WTC11 (cell line): ENCODE data around the gene LPCAT4. TPM values are rescaled to one million over a fixed set of nuclear protein-coding genes. Genes with fewer than 3 reads are reported as not detected.

ENCODE experiments used
- ATAC-seq: fragments of 200-7000 bp; cut with Tn5 transposase; 2 replicates; pipeline ENCODE4 v1.10.0; 2021; ENCODE audit warnings: mild to moderate bottlenecking, moderate library complexity
- Bru-seq: library from RNA; stranded (reverse); fragments of 400-500 nt; gene quantifications from one replicate; lab custom pipeline; 2021; lab: Mats Ljungman, UMichigan
- CTCF ChIA-PET: fragments of 300-600 bp; sonication (Branson Sonifier 250); formaldehyde crosslinking; loops from one replicate; lab custom pipeline; 2021; ENCODE audit warnings: antibody characterized with exemption; lab: Charles Lee
- POLR2A ChIA-PET: fragments of 350-600 bp; sonication (Branson Sonifier 250); formaldehyde crosslinking; loops from one replicate; lab custom pipeline; 2021; ENCODE audit warnings: antibody characterized with exemption; lab: Charles Lee
- DNase-seq: peaks from one replicate; pipeline ENCODE4 v3.0.0; 2021; ENCODE audit warnings: low spot score
- H3K27ac Mint-ChIP-seq: 2 replicates; pipeline ENCODE4 v1.8.0; 2021; ENCODE audit warnings: mixed read lengths
- H3K27me3 Mint-ChIP-seq: 2 replicates; pipeline ENCODE4 v1.8.0; 2021; ENCODE audit warnings: low read depth, mild to moderate bottlenecking, moderate library complexity, mixed read lengths
- H3K36me3 Mint-ChIP-seq: 2 replicates; pipeline ENCODE4 v1.8.0; 2021; ENCODE audit warnings: mixed read lengths
- H3K4me1 Mint-ChIP-seq: 2 replicates; pipeline ENCODE4 v1.8.0; 2022; ENCODE audit warnings: mixed read lengths
- H3K4me3 Mint-ChIP-seq: 2 replicates; pipeline ENCODE4 v1.8.0; 2021; ENCODE audit warnings: mild to moderate bottlenecking, moderate library complexity, mixed read lengths
- H3K9me3 Mint-ChIP-seq: 2 replicates; pipeline ENCODE4 v1.8.0; 2021; ENCODE audit warnings: mixed read lengths
- CBFB ChIP-seq: sonication (generic); formaldehyde crosslinking; IDR thresholded peaks from 2 replicates; pipeline ENCODE4 v1.8.1; 2022; ENCODE audit warnings: mild to moderate bottlenecking, low read depth, missing genetic modification reagents
- CREB1 ChIP-seq: sonication (generic); formaldehyde crosslinking; IDR thresholded peaks from 2 replicates; pipeline ENCODE4 v1.8.0; 2023; ENCODE audit warnings: mild to moderate bottlenecking, missing genetic modification reagents
- EMX1 ChIP-seq: fragments of 250-450 bp; sonication (Bioruptor Pico); IDR thresholded peaks from 2 replicates; pipeline ENCODE4 v1.8.0; 2021; ENCODE audit warnings: mild to moderate bottlenecking
- ESRRA ChIP-seq: sonication (generic); formaldehyde crosslinking; IDR thresholded peaks from 2 replicates; pipeline ENCODE4 v1.8.1; 2022; ENCODE audit warnings: mild to moderate bottlenecking, missing genetic modification reagents, borderline replicate concordance
- FOXJ3 ChIP-seq: sonication (generic); formaldehyde crosslinking; IDR thresholded peaks from 2 replicates; pipeline ENCODE4 v1.9.0; 2021; ENCODE audit warnings: missing genetic modification reagents, mild to moderate bottlenecking, borderline replicate concordance
- FOXP1 ChIP-seq: sonication (generic); formaldehyde crosslinking; IDR thresholded peaks from 2 replicates; pipeline ENCODE4 v1.8.0; 2022; ENCODE audit warnings: missing genetic modification reagents, mild to moderate bottlenecking, moderate library complexity, borderline replicate concordance
- IRF2 ChIP-seq: sonication (generic); formaldehyde crosslinking; IDR thresholded peaks from 2 replicates; pipeline ENCODE4 v1.8.0; 2022; ENCODE audit warnings: low read depth, missing genetic modification reagents, borderline replicate concordance
- KAT7 ChIP-seq: sonication (generic); formaldehyde crosslinking; IDR thresholded peaks from 2 replicates; pipeline ENCODE4 v1.8.1; 2023; ENCODE audit warnings: missing genetic modification reagents, mild to moderate bottlenecking, borderline replicate concordance
- PRRX2 ChIP-seq: fragments of 250-450 bp; sonication (Bioruptor Pico); IDR thresholded peaks from 2 replicates; pipeline ENCODE4 v1.8.0; 2021; ENCODE audit warnings: mild to moderate bottlenecking
- TEAD1 ChIP-seq: sonication (generic); formaldehyde crosslinking; IDR thresholded peaks from 2 replicates; pipeline ENCODE4 v1.8.0; 2022; ENCODE audit warnings: mild to moderate bottlenecking, missing genetic modification reagents
- ZNF121 ChIP-seq: sonication (generic); formaldehyde crosslinking; IDR thresholded peaks from 2 replicates; pipeline ENCODE4 v1.8.0; 2023; ENCODE audit warnings: missing genetic modification reagents
- long read RNA-seq, 3 experiments: library from RNA in 1 of 3; library from capped mRNA in 1 of 3; library from polyadenylated mRNA in 1 of 3; unstranded in 2 of 3; stranded (forward) in 1 of 3; transcript quantifications; one replicate each; pipeline ENCODE4 v2.0.0, GENCODE V29; 2021
- total RNA-seq: library from RNA; stranded (reverse); gene quantifications from 3 replicates; pipeline ENCODE4 v1.2.3, GENCODE V29; 2021
- TF ChIP-seq, protein P1 (sequence below): fragments of 250-450 bp; sonication (Bioruptor Pico); IDR thresholded peaks from 2 replicates; pipeline ENCODE4 v1.9.0; 2021; ENCODE audit warnings: mild to moderate bottlenecking
- TF ChIP-seq, protein P2 (sequence below): sonication (generic); formaldehyde crosslinking; IDR thresholded peaks from 2 replicates; pipeline ENCODE4 v1.8.1; 2023; ENCODE audit warnings: mild to moderate bottlenecking, moderate library complexity, missing genetic modification reagents
- TF ChIP-seq, protein P3 (sequence below): sonication (generic); formaldehyde crosslinking; conservative IDR thresholded peaks from 2 replicates; pipeline ENCODE4 v1.8.1; 2022; ENCODE audit warnings: mild to moderate bottlenecking, missing genetic modification reagents
- TF ChIP-seq, protein P4 (sequence below): sonication (generic); formaldehyde crosslinking; IDR thresholded peaks from 2 replicates; pipeline ENCODE4 v1.8.1; 2023; ENCODE audit warnings: mild to moderate bottlenecking, missing genetic modification reagents, moderate library complexity
- TF ChIP-seq, protein P5 (sequence below): sonication (generic); formaldehyde crosslinking; IDR thresholded peaks from 2 replicates; pipeline ENCODE4 v1.8.1; 2022; ENCODE audit warnings: low read depth, missing genetic modification reagents, borderline replicate concordance
- TF ChIP-seq, protein P6 (sequence below): sonication (generic); formaldehyde crosslinking; IDR thresholded peaks from 2 replicates; pipeline ENCODE4 v1.8.1; 2023; ENCODE audit warnings: mild to moderate bottlenecking, missing genetic modification reagents
- TF ChIP-seq, protein P7 (sequence below): sonication (generic); formaldehyde crosslinking; IDR thresholded peaks from 2 replicates; pipeline ENCODE4 v1.8.0; 2022; ENCODE audit warnings: mild to moderate bottlenecking, missing genetic modification reagents
- TF ChIP-seq, protein P8 (sequence below): sonication (generic); formaldehyde crosslinking; conservative IDR thresholded peaks from 2 replicates; pipeline ENCODE4 v1.8.1; 2023; ENCODE audit warnings: mild to moderate bottlenecking, low read depth, missing genetic modification reagents, moderate library complexity
- TF ChIP-seq, protein P9 (sequence below): sonication (generic); formaldehyde crosslinking; IDR thresholded peaks from 2 replicates; pipeline ENCODE4 v1.8.0; 2022; ENCODE audit warnings: mild to moderate bottlenecking, missing genetic modification reagents

LPCAT4 gene, protein sequence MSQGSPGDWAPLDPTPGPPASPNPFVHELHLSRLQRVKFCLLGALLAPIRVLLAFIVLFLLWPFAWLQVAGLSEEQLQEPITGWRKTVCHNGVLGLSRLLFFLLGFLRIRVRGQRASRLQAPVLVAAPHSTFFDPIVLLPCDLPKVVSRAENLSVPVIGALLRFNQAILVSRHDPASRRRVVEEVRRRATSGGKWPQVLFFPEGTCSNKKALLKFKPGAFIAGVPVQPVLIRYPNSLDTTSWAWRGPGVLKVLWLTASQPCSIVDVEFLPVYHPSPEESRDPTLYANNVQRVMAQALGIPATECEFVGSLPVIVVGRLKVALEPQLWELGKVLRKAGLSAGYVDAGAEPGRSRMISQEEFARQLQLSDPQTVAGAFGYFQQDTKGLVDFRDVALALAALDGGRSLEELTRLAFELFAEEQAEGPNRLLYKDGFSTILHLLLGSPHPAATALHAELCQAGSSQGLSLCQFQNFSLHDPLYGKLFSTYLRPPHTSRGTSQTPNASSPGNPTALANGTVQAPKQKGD
- total RNA-seq (68.6 to 97.2 TPM (median 70.6 TPM) in 3 replicates), Bru-seq, nascent RNA (percentile 83 among the genes with signal in this experiment)
- long read RNA-seq, experiment 1, transcript LPCAT4-201 (14 exons, 2,262 nt), result major isoform, 64 of 98 reads
- long read RNA-seq, experiment 1, partial matches to known transcripts, result 7 of 98 reads
- long read RNA-seq, experiment 1, other reads (novel, unspliced or antisense), result 27 of 98 reads
- long read RNA-seq, experiment 2, transcript LPCAT4-201 (14 exons, 2,262 nt), result major isoform, 30 of 61 reads
- long read RNA-seq, experiment 2, partial matches to known transcripts, result 12 of 61 reads
- long read RNA-seq, experiment 2, other reads (novel, unspliced or antisense), result 19 of 61 reads
- long read RNA-seq, experiment 3, transcript LPCAT4-201 (14 exons, 2,262 nt), result major isoform, 20 of 37 reads
- long read RNA-seq, experiment 3, partial matches to known transcripts, result 7 of 37 reads
- long read RNA-seq, experiment 3, other reads (novel, unspliced or antisense), result 10 of 37 reads

DNA sequence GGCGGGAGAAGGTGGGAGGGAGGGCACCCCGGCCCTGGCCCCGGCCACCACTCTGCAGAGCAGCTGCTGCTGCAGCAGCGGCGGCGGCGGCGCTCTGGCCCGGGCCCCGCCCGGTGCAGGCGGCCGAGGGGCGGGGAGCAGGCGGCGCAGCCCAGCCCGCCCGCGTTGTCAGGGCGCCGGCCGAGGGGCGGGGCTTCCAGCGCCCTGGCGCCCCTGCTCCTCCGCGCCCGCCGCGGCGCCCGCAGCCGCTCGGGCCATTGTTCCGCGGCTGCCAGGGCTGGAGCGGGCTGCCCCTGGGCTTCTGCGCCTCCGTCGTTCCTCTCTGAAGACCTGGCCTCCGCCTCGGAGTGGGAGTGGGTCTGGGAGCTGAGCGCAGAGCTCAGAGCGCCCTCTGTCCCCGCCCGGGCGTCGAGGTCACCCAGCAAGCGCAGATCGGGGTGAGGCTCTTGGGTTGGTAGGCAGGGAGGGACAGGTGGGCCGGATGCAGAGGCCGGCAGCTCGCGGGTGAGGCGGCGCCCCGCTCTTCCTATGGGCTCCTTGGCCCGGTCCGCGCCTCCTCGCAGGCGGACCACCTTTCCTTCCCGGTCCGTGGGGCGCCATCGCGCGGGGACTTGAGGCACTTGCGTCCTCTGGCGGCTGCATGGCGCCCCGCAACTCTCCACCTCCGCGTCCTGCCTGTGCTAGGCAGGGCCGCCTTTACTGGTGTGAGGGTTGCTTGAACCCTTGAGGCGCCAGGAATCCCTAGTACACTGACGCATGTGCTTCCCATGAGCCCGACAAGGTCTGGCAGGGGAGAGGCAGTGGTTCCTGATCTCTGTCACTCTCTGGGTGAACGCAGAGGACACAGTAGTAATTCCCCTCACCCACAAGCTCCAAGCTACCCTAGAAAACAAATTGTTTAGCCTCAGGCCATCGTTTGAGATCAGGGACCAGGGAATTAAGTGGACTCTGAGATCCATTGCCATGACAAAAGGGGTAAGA lies at the start of gene LPCAT4:
LPCAT4 (minus strand) TSS at position 96 of the 981 bp plus-strand sequence. CDS start 96 bp downstream, outside the sequence.
- peak; percentile 86 for DNase-seq
- Mint-ChIP-seq H3K9me3 (peaks cover 6% of the 10 kb centered on the region), H3K27me3 (no peaks in the 10 kb centered on the region; the same call in 1 of the 2 replicates), H3K27ac (peak within 1 kb of the TSS; percentile 95), H3K4me1 (peaks cover 17% of the 10 kb centered on the region), H3K36me3 (peaks cover 10% of the 10 kb centered on the region), H3K4me3 (peak within 1 kb of the TSS; percentile 96)
- POLR2A ChIA-PET, result interaction anchor here (0.7 to 2.6 kb wide), 7 partner anchors 9 to 266 kb away, joined by 3 to 9 read pairs (median 4); partner anchors contain the start of genes EMC7, GOLGA8B, NOP10 and NUTM1
- ATAC-seq, result peak; percentile 77
- CTCF ChIA-PET, result interaction anchor here (0.7 to 2.9 kb wide), 17 partner anchors 9 to 258 kb away, joined by 3 to 27 read pairs (median 4); partner anchors contain the start of genes GOLGA8B, KATNBL1, NOP10 and NUTM1
- TF ChIP-seq CREB1 (CRISPR knock-in tag), result 0 out of 2 replicates have a peak, but pooled peaks have one; percentile 26
- TF ChIP-seq TEAD1, result no peak
- no peak for TF ChIP-seq IRF2
- TF ChIP-seq, protein P1, sequence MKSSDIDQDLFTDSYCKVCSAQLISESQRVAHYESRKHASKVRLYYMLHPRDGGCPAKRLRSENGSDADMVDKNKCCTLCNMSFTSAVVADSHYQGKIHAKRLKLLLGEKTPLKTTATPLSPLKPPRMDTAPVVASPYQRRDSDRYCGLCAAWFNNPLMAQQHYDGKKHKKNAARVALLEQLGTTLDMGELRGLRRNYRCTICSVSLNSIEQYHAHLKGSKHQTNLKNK (CRISPR knock-in tag), result no peak
- TF ChIP-seq, protein P2, sequence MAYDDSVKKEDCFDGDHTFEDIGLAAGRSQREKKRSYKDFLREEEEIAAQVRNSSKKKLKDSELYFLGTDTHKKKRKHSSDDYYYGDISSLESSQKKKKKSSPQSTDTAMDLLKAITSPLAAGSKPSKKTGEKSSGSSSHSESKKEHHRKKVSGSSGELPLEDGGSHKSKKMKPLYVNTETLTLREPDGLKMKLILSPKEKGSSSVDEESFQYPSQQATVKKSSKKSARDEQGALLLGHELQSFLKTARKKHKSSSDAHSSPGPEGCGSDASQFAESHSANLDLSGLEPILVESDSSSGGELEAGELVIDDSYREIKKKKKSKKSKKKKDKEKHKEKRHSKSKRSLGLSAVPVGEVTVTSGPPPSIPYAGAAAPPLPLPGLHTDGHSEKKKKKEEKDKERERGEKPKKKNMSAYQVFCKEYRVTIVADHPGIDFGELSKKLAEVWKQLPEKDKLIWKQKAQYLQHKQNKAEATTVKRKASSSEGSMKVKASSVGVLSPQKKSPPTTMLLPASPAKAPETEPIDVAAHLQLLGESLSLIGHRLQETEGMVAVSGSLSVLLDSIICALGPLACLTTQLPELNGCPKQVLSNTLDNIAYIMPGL, result peak; percentile 92; the same call in 1 of the 2 replicates
- TF ChIP-seq ESRRA (CRISPR knock-in tag), result no peak; the same call in 1 of the 2 replicates
- TF ChIP-seq, protein P3, sequence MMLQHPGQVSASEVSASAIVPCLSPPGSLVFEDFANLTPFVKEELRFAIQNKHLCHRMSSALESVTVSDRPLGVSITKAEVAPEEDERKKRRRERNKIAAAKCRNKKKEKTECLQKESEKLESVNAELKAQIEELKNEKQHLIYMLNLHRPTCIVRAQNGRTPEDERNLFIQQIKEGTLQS (CRISPR knock-in tag), result no peak
- TF ChIP-seq FOXJ3 (CRISPR knock-in tag), result no peak
- TF ChIP-seq EMX1 (CRISPR knock-in tag), result 0 out of 2 replicates have a peak, but pooled peaks have one; percentile 51
- peak; percentile 90; the same call in 1 of the 2 replicates for TF ChIP-seq KAT7
- TF ChIP-seq, protein P4, sequence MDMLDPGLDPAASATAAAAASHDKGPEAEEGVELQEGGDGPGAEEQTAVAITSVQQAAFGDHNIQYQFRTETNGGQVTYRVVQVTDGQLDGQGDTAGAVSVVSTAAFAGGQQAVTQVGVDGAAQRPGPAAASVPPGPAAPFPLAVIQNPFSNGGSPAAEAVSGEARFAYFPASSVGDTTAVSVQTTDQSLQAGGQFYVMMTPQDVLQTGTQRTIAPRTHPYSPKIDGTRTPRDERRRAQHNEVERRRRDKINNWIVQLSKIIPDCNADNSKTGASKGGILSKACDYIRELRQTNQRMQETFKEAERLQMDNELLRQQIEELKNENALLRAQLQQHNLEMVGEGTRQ (CRISPR knock-in tag), result 0 out of 2 replicates have a peak, but pooled peaks have one; percentile 24
- TF ChIP-seq, protein P5, sequence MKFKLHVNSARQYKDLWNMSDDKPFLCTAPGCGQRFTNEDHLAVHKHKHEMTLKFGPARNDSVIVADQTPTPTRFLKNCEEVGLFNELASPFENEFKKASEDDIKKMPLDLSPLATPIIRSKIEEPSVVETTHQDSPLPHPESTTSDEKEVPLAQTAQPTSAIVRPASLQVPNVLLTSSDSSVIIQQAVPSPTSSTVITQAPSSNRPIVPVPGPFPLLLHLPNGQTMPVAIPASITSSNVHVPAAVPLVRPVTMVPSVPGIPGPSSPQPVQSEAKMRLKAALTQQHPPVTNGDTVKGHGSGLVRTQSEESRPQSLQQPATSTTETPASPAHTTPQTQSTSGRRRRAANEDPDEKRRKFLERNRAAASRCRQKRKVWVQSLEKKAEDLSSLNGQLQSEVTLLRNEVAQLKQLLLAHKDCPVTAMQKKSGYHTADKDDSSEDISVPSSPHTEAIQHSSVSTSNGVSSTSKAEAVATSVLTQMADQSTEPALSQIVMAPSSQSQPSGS (CRISPR knock-in tag), result no peak
- TF ChIP-seq, protein P6, sequence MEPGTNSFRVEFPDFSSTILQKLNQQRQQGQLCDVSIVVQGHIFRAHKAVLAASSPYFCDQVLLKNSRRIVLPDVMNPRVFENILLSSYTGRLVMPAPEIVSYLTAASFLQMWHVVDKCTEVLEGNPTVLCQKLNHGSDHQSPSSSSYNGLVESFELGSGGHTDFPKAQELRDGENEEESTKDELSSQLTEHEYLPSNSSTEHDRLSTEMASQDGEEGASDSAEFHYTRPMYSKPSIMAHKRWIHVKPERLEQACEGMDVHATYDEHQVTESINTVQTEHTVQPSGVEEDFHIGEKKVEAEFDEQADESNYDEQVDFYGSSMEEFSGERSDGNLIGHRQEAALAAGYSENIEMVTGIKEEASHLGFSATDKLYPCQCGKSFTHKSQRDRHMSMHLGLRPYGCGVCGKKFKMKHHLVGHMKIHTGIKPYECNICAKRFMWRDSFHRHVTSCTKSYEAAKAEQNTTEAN (CRISPR knock-in tag), result peak; percentile 91
- TF ChIP-seq, protein P7, sequence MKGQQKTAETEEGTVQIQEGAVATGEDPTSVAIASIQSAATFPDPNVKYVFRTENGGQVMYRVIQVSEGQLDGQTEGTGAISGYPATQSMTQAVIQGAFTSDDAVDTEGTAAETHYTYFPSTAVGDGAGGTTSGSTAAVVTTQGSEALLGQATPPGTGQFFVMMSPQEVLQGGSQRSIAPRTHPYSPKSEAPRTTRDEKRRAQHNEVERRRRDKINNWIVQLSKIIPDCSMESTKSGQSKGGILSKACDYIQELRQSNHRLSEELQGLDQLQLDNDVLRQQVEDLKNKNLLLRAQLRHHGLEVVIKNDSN (CRISPR knock-in tag), result 0 out of 2 replicates have a peak, but pooled peaks have one; percentile 28
- TF ChIP-seq, protein P8, sequence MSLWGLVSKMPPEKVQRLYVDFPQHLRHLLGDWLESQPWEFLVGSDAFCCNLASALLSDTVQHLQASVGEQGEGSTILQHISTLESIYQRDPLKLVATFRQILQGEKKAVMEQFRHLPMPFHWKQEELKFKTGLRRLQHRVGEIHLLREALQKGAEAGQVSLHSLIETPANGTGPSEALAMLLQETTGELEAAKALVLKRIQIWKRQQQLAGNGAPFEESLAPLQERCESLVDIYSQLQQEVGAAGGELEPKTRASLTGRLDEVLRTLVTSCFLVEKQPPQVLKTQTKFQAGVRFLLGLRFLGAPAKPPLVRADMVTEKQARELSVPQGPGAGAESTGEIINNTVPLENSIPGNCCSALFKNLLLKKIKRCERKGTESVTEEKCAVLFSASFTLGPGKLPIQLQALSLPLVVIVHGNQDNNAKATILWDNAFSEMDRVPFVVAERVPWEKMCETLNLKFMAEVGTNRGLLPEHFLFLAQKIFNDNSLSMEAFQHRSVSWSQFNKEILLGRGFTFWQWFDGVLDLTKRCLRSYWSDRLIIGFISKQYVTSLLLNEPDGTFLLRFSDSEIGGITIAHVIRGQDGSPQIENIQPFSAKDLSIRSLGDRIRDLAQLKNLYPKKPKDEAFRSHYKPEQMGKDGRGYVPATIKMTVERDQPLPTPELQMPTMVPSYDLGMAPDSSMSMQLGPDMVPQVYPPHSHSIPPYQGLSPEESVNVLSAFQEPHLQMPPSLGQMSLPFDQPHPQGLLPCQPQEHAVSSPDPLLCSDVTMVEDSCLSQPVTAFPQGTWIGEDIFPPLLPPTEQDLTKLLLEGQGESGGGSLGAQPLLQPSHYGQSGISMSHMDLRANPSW (CRISPR knock-in tag), result no peak
- peak; percentile 57; the same call in 1 of the 2 replicates for TF ChIP-seq PRRX2
- TF ChIP-seq, protein P9, sequence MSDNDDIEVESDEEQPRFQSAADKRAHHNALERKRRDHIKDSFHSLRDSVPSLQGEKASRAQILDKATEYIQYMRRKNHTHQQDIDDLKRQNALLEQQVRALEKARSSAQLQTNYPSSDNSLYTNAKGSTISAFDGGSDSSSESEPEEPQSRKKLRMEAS, result peak; percentile 85
- peak; percentile 78; the same call in 1 of the 2 replicates for TF ChIP-seq FOXP1 (CRISPR knock-in tag)
- TF ChIP-seq CBFB (CRISPR knock-in tag), result peak; percentile 48; the same call in 1 of the 2 replicates
- TF ChIP-seq ZNF121, result peak; percentile 50; the same call in 1 of the 2 replicates
